ENCODE measurements around the gene MYRIP. TPM values are rescaled to one million over a fixed set of nuclear protein-coding genes. Genes with fewer than 3 reads are reported as not detected.

The MYRIP gene
- total RNA-seq, 1 experiment from 2014 or later: 0.44 TPM

- Histone ChIP-seq H3K4me3 (replicated peaks in 1 of 2; ENCODE audit: low read depth in 1 of 2, low read length in 2 of 2) (no peak overlapping the region), H3K27ac (ENCODE audit: low read depth, low read length) (no peak overlapping the region), H3K4me1 (ENCODE audit: control insufficient read depth in 1 of 2, insufficient read depth in 2 of 2, low read length in 2 of 2) (no peaks in the 10 kb centered on the region), H3K9me3 (ENCODE audit: control insufficient read depth in 1 of 2, insufficient read depth in 1 of 2, low read depth in 1 of 2, low read length in 2 of 2) (no peaks in the 10 kb centered on the region), H3K36me3 (ENCODE audit: control insufficient read depth in 1 of 2, insufficient read depth in 2 of 2, low read length in 2 of 2) (no peaks in the 10 kb centered on the region), H3K4me2 (ENCODE audit: low read length) (no peak overlapping the region), H3K9me2 (ENCODE audit: insufficient read depth) (no peaks in the 10 kb centered on the region), H3K27me3 (ENCODE audit: insufficient read depth, low read length) (peaks cover 22% of the 10 kb centered on the region; the same call in 1 of the 2 replicates), H3K9ac (ENCODE audit: low read length) (no peak overlapping the region), H4K20me1 (ENCODE audit: insufficient read depth) (no peaks in the 10 kb centered on the region), H2AFZ (ENCODE audit: low read depth, low read length, poor library complexity, severe bottlenecking) (no peak overlapping the region), H3K79me2 (ENCODE audit: insufficient read depth, low read length) (no peaks in the 10 kb centered on the region)
- DNase-seq (ENCODE audit: low read depth, low spot score): no peak
- intact Hi-C loops (cut with micrococcal nuclease): no loop called here
- ChIA-PET CTCF (no interaction called here), POLR2A (no interaction called here), RAD21 (ENCODE audit: low non-redundant PET in 1 of 2, low total read pairs in 2 of 2, uncharacterized antibody in 2 of 2, unreplicated experiment in 2 of 2) (no interaction called here)
- no TSS peak for BruUV-seq (replicated peaks)
- no peak for ATAC-seq
- TF ChIP-seq EZH2 (IDR thresholded peaks at IDR 0.05) (no peak), RAD21 (IDR thresholded peaks at IDR 0.05; ENCODE audit: low read depth) (no peak), MAX (IDR thresholded peaks at IDR 0.05) (no peak), CBX3 (IDR thresholded peaks at IDR 0.05; ENCODE audit: low read depth) (no peak), EZH2phosphoT487 (IDR thresholded peaks at IDR 0.05; ENCODE audit: borderline replicate concordance) (no peak), POLR2AphosphoS5 (IDR thresholded peaks at IDR 0.05; ENCODE audit: low read depth, low read length) (no peak), EGR1 (IDR thresholded peaks at IDR 0.05; ENCODE audit: low read depth) (no peak), JUND (IDR thresholded peaks at IDR 0.05) (no peak), SIN3A (IDR thresholded peaks at IDR 0.05; ENCODE audit: low read depth) (no peak), FOSL1 (IDR thresholded peaks at IDR 0.05; ENCODE audit: low read depth) (no peak)
Observed at GRCh38 chr3:40088527-40089170, 279.2 kb downstream of the MYRIP start.

GRCh38 chr3:40096661-40097111 lies 287.3 kb downstream of the MYRIP start:
- intact Hi-C loops (cut with micrococcal nuclease): no loop called here
- ChIA-PET CTCF (no interaction called here), RAD21 (ENCODE audit: low non-redundant PET in 1 of 2, low total read pairs in 2 of 2, uncharacterized antibody in 2 of 2, unreplicated experiment in 2 of 2) (no interaction called here), POLR2A (no interaction called here)
- Histone ChIP-seq H3K36me3 (ENCODE audit: control insufficient read depth in 1 of 2, insufficient read depth in 2 of 2, low read length in 2 of 2) (no peaks in the 10 kb centered on the region), H3K9ac (ENCODE audit: low read length) (no peak overlapping the region), H3K79me2 (ENCODE audit: insufficient read depth, low read length) (no peaks in the 10 kb centered on the region), H3K27me3 (ENCODE audit: insufficient read depth, low read length) (peaks cover 59% of the 10 kb centered on the region), H3K27ac (ENCODE audit: low read depth, low read length) (no peak overlapping the region), H3K9me3 (ENCODE audit: control insufficient read depth in 1 of 2, insufficient read depth in 1 of 2, low read depth in 1 of 2, low read length in 2 of 2) (no peaks in the 10 kb centered on the region), H3K4me1 (ENCODE audit: control insufficient read depth in 1 of 2, insufficient read depth in 2 of 2, low read length in 2 of 2) (no peaks in the 10 kb centered on the region), H3K4me3 (replicated peaks in 1 of 2; ENCODE audit: low read depth in 1 of 2, low read length in 2 of 2) (no peak overlapping the region), H2AFZ (ENCODE audit: low read depth, low read length, poor library complexity, severe bottlenecking) (no peak overlapping the region), H3K9me2 (ENCODE audit: insufficient read depth) (no peaks in the 10 kb centered on the region), H3K4me2 (ENCODE audit: low read length) (no peak overlapping the region), H4K20me1 (ENCODE audit: insufficient read depth) (no peaks in the 10 kb centered on the region)
- no TSS peak for BruUV-seq (replicated peaks)
- TF ChIP-seq CEBPB (IDR thresholded peaks at IDR 0.05; ENCODE audit: low read depth): no peak
- no peak for TF ChIP-seq ATF3 (IDR thresholded peaks at IDR 0.05)
- TF ChIP-seq ZNF274 (IDR thresholded peaks at IDR 0.05; ENCODE audit: low read depth, low read length): no peak
- no peak for TF ChIP-seq CBX3 (IDR thresholded peaks at IDR 0.05; ENCODE audit: low read depth)
- no peak for TF ChIP-seq EZH2phosphoT487 (IDR thresholded peaks at IDR 0.05; ENCODE audit: borderline replicate concordance)
- no peak for TF ChIP-seq POLR2A (IDR thresholded peaks at IDR 0.05; ENCODE audit: borderline replicate concordance, extremely low read depth, insufficient read depth, insufficient read length)
- no peak for TF ChIP-seq SP1 (IDR thresholded peaks at IDR 0.05; ENCODE audit: low read depth)
- TF ChIP-seq EGR1 (IDR thresholded peaks at IDR 0.05; ENCODE audit: low read depth): no peak
- TF ChIP-seq REST (IDR thresholded peaks at IDR 0.05; ENCODE audit: low read depth): no peak
- no peak for TF ChIP-seq JUND (IDR thresholded peaks at IDR 0.05)
- TF ChIP-seq RAD21 (IDR thresholded peaks at IDR 0.05; ENCODE audit: low read depth): no peak
- no peak for TF ChIP-seq EZH2 (IDR thresholded peaks at IDR 0.05)
- DNase-seq (ENCODE audit: low read depth, low spot score) (no peak), ATAC-seq (no peak)

Data from HCT116 (cell line).